ENCODE data around the gene GPS1.

GPS1 gene

DNA sequence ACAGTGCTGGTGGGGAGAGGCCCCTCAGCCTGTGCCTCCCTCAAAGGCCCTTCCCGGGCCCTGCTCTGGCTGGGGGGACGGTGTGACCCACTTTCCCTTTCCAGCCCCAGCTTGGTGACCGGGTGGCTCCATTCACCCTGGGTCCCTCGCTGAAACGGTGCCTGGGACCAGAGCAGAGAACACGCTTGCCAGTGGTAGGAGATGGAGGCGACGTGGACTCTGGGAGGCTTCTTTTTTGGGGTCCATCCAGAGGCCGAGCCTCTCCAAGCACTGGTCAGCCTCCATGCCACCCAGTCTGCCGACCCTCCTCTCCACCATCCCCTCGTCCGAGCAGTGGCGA, 36.8 kb upstream of the GPS1 start:
- DNase-seq = no peak

DNA sequence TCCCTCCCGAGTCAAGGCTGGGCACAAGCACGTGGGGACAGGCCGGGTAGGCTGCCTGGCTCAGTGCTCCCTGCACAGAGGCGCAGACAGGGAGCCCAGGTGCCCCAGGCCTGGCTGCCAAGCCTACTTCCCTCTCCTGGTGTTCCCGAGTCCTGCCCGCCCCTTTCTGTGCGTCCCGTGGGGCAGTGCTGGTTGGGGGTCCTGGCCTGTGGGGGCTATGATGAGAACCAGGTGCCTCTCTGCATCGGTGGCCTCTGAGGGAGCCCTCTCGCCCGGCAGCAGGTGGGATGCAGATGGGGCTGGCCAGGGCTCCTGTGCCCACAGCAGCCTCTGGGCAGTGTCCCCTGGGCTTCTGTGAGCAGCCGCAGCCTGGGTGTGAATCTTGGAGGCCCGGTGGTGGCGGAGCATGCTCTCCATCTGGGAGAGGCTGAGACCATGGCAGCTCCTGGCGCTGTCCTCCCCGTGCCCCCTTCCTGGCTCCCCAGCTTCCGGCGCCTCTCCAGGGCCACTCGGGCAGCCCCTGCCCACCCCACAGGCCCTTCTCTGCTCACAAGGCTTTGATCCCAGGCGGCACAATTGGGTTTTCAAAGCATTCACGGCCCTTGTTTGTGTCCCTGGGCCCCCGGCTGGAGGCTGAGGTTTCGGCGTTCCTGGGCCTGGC, 36.3 kb upstream of the GPS1 start:
- DNase-seq = no peak

- DNase-seq = no peak
Measured at GRCh38 chr17:82016061-82016874, 35.4 kb upstream of the GPS1 start.

DNA sequence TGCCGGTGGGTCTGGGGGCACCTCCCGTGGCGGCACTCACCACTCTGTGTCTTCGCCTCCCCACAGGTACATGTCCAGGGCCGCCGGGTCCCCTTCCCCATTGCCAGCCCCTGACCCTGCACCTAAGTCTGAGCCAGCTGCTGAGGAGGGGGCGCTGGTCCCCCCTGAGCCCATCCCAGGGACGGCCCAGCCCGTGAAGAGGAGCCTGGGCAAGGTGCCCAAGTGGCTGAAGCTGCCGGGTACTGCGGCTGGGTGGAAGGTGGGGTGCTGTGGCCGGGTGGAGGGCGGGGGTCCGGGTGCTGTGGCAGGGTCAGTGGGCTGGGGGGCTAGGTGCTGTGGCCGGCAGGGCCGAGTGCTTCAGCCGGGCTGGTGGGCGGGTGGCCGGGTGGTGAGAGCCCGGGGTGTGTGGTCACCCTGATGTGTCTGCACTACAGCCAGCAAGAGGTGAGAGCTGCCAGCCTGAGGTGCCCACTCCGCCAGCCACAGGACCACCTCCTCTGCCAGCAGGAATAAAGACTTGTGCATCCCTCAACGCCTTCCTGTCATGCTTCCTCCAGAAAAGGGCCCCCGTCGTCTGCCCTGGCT, 34.7 kb upstream of the GPS1 start:
- no peak for DNase-seq

DNA sequence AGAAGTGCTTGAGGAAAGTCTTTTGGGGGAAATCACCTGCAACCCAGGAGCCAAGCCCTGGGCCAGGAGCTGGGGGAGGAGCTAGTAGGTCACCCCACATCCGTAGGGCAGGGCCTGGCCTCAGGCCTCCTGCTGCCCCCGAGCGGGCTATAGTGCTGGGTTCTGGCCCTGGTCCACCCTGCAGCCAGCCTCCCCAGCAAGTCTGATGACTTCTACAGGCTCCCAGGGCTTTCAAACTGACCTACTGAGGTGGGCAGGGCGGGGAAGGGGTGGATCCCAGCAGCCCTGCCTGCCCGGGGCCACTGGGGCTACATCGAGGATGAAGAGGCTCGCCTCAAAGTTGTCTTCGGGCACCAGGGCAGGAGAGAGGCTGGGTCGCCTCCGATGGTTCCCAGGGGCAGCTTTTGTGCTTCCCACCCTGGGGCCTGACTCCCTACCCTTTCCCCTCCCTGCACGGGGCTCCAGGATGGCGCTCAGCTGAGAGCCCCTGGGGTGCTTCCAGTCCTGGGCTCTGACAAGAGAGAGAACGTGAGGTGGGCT, 34.0 kb upstream of the GPS1 start:
- no peak for DNase-seq

GRCh38 chr17:82018152-82018988, 33.3 kb upstream of the GPS1 start:
- no peak for DNase-seq

GRCh38 chr17:82018989-82019689, 32.6 kb upstream of the GPS1 start:
- no peak for DNase-seq

DNA sequence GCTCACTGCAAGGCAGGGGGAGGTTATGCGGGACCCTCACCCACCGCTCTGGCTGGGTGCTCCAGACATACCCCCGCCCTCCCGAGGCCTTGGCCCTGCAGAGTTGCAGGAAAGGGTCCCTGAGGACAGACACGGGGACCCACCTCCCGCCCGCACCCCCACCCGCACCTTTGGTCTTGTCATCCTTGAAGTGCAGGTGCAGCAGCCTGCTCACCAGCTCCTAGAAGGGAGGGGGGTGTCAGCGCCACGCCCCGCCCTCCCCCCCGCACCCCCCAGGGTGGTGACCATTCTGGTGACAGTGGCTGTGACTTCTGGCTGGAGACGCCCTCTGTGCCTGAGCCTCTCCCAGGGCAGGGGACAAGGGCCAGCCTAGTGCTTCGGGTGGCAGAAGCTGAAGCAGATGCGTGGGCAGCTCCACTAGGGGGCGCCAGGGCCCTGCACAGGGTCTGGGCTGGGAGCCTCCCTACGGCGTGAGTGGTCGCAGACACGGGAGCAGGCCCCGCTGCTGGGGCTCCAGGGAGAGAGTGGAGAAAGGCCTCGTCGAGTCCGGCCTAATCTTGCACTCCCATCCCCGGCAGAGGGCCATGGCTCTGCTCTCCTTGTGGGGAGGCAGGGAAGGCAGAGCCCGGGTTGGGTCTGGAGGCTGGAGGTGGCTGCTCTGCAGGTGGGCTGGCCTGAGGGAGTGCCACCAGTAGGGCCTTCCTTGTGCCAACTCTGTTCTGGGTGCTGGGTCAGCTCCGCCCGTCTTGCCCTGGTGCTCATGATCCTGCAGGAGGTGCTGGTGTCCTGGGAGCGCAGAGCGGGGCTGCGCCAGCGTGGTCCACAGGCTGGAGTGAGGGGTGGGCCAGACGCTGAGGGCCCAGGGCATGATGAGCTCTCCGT, 31.8 kb upstream of the GPS1 start:
- DNase-seq = peak; percentile 10 to 16

- DNase-seq = no peak
Measured at GRCh38 chr17:82020572-82021106, 31.1 kb upstream of the GPS1 start.

GRCh38 chr17:82021107-82021899, 30.4 kb upstream of the GPS1 start:
- DNase-seq = peak; percentile 11 to 35

DNA sequence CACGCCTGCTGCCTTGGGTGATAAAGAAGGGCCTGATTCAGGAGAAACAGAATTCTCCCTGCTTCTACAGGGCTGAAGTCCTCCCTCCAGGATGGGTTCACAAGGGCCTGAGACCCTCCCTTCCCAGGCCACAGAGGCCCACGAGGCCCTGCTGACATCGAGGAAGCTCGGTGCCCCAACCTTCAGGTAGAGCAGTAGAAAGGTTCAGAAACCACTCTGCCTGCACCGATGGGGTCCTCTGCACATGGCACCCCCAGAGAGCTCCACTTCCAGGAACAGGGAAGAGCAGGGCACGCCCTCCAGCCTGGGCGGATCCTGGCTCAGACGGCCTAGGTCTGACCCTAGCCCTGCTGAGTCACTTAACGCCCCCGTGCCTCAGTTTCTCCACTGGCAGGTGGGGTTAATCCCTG, 29.8 kb upstream of the GPS1 start:
- no peak for DNase-seq

DNA sequence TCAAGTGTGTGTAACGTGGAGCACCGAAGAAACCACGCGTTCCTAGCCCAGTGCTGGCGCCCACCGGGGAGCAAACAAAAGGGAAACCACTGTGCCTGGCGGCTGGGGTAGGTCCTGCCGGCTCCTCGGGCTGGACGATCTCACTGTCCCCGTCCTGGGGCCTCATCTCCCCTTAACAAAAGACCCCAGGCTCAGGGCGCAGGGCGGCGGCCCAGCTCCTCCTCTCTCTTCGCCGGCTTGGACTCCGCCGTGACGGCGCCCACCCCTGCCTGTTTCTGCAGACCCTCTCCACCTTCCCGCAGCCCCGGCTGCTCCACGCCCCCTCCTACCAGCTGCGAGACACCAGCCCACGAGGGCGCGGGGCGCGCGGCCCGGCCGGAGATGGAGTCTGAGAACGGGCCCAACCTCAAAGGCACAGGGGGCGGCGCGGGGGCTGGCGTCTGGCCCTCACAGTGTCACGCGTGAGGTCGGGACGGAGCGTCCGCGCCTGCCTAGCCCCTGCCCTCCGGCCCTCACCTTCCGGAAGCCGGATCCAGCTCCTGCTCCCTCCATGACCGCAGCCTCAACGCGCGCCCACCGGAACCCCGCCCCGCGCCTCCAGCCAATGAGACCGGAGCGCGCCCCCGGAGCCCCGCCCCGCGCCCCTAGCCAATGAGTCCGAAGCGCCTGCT, 29.3 kb upstream of the GPS1 start, which contains the start of gene CENPX:
TSS of gene CENPX (minus strand) at position 569 of the 671 bp plus-strand sequence. CDS start at position 552, 17 bp downstream.
- no peak for DNase-seq

- peak; percentile 93 to 100 for DNase-seq
Measured at GRCh38 chr17:82022981-82023446, 28.7 kb upstream of the GPS1 start, which contains the start of gene LRRC45. LRRC45 (plus strand) TSS chr17:82023305; CDS start chr17:82023644, 339 bp downstream.

GRCh38 chr17:82023447-82024241, 28.1 kb upstream of the GPS1 start:
- no peak for DNase-seq

GRCh38 chr17:82024859-82025258, 26.8 kb upstream of the GPS1 start:
- DNase-seq = no peak

GRCh38 chr17:82025401-82026107, 26.1 kb upstream of the GPS1 start:
- no peak for DNase-seq

DNA sequence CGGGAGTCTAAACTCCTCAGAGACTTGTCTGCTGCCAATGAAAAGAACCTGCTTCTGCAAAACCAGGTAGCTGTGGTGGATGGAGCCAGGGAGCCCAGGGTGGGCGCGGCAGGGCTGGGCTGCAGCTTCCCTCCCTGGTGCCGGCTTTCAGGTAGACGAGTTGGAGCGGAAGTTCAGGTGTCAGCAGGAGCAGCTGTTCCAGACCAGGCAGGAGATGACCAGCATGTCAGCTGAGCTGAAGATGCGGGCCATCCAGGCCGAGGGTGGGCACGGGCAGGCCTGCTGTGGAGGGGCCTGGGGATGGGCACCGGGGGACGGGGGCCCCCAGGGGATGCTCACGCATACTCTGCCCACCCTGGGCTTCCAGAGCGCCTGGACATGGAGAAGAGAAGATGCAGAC, 23.5 kb upstream of the GPS1 start:
- DNase-seq = no peak

DNA sequence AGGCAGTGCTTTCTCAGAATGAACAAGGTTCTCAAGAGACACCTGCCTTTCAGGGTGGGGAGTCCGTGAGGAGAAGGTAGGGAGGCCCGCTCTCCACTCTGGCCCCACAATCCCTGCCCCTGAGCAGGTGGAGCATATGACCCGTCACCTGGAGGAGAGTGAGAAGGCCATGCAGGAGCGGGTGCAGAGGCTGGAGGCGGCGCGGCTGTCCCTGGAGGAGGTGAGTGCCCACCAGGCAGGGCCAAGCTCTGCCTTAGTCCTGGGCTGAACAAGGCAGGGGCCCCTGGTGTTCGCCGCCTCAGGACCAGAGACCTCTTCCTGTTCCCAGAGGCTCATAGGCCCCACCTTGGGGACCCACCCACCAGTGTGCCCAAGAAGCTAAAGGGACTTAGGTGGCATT, 22.7 kb upstream of the GPS1 start:
- DNase-seq = no peak

Data from bone marrow (tissue), 2 donors.